Colonic mucosa (tissue), 4 donors: Measurements from ENCODE around the gene TRIO. TPM values are rescaled to one million over a fixed set of nuclear protein-coding genes. Genes with fewer than 3 reads are reported as not detected.
A peak's percentile ranks its signal among the peaks of the same experiment; 100 is the strongest.

Experiments
- DNase-seq: peaks from one replicate; pipeline ENCODE4 v3.0.0-alpha.2; 2020
- H3K27ac ChIP-seq: fragments of 200-600 bp; one replicate; pipeline ENCODE4 v1.8.0; 2021
- H3K27me3 ChIP-seq: fragments of 200-600 bp; one replicate; pipeline ENCODE4 v1.8.0; 2021
- H3K36me3 ChIP-seq: fragments of 200-600 bp; one replicate; pipeline ENCODE4 v1.8.0; 2021
- H3K4me1 ChIP-seq: fragments of 200-600 bp; one replicate; pipeline ENCODE4 v1.8.0; 2021; ENCODE audit warnings: mild to moderate bottlenecking
- H3K4me3 ChIP-seq: fragments of 200-600 bp; one replicate; pipeline ENCODE4 v1.8.0; 2021
- H3K9ac ChIP-seq, 2 donors: one replicate each; pipeline ENCODE4 v1.7.0; 2013; ENCODE audit warnings: control low read depth in 2 of 2, low read depth in 2 of 2, low read length in 2 of 2
- H3K9me3 ChIP-seq: fragments of 200-600 bp; one replicate; pipeline ENCODE4 v1.8.0; 2021
- intact Hi-C: fragments of 100-400 bp; cut with DNase I; formaldehyde crosslinking; loops from one replicate; pipeline ENCODE4 v1.14.1; 2022
- total RNA-seq, 2 donors: library from RNA; stranded (reverse); fragmentation: NEBNext Ultra II Directional in 1 of 2; extraction: Animal tissue kit (Norgen Biotek cat#: 25700) in 1 of 2; gene quantifications; one replicate each; pipeline ENCODE4 v1.2.1, GENCODE V29; 2021
- TF ChIP-seq, protein P1 (sequence below): fragments of 200-600 bp; IDR thresholded peaks from one replicate; pipeline ENCODE4 v1.8.0; 2022; ENCODE audit warnings: antibody characterized with exemption, mild to moderate bottlenecking
- donor health status: healthy.
- donor health status: DM: no; HTN: no; CAD: no.
- donor health status: DM: no; HTN: no; CAD: no.

TRIO gene
- total RNA-seq, 2 donors from 2014 or later = 134 to 138 TPM

DNA sequence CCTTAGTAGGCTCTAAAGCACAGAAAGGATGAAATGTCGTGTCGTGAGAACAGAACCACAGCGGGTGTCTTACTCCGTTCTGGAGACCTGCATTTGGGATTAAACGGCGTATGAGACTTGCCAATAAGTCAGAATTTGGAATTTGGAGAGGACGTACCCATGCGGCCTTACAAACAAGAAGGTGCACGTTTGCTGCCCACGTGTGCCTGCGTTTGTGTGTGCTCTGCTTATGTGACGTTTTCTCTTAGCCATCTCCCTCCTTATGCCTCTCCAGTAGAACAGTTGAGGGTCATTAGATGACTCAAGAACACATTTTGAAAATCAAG is 266.9 kb downstream of the TRIO start:
- H3K36me3 ChIP-seq = no peaks in the 10 kb centered on the region
- TF ChIP-seq, protein P1, sequence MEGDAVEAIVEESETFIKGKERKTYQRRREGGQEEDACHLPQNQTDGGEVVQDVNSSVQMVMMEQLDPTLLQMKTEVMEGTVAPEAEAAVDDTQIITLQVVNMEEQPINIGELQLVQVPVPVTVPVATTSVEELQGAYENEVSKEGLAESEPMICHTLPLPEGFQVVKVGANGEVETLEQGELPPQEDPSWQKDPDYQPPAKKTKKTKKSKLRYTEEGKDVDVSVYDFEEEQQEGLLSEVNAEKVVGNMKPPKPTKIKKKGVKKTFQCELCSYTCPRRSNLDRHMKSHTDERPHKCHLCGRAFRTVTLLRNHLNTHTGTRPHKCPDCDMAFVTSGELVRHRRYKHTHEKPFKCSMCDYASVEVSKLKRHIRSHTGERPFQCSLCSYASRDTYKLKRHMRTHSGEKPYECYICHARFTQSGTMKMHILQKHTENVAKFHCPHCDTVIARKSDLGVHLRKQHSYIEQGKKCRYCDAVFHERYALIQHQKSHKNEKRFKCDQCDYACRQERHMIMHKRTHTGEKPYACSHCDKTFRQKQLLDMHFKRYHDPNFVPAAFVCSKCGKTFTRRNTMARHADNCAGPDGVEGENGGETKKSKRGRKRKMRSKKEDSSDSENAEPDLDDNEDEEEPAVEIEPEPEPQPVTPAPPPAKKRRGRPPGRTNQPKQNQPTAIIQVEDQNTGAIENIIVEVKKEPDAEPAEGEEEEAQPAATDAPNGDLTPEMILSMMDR = no peak
- H3K27ac ChIP-seq = no peak overlapping the region
- H3K4me1 ChIP-seq = no peaks in the 10 kb centered on the region
- no peaks in the 10 kb centered on the region for H3K27me3 ChIP-seq
- no peak overlapping the region for H3K4me3 ChIP-seq
- no peak overlapping the region for H3K9ac ChIP-seq
- intact Hi-C loops = no loop called here
- DNase-seq = no peak
- H3K9me3 ChIP-seq = no peaks in the 10 kb centered on the region

DNA sequence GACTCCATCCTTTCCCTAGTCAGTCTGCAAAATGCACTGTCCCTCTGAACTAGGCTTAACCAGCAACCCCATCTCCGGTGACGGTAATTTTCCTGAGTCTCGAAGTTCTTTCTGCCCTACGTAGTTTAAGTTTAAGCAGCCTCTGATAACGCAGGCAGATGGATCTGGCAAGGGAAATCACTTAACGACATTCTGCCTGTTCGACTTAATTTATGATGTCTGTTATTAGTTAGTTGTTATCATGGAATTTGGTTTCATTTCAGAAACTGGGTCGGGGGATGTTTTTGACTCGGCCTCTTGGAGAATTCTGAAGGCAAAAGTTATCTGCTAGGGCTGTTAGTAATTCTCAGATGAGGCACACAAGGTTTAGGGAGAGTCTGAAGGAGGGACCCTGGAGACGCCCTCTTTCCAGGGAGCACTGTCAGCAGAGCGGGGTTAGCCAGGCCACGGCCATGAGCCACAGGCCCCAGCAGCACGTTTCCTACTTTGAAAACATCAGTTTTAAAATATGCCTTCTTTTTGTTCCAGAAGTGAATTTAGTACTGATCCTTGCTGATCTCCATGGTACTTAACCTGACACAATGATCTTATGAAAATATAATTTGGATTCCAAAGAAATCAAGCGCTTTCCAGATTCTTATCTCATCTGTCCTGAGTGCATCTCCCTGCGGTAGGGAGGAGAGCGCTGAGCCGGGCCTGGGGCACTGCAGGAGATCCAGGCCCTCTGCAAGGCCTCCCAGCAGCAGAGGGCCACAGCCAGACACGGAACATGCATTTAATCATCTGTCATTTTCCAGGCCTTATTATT is 267.5 kb downstream of the TRIO start:
- no peaks in the 10 kb centered on the region for H3K4me1 ChIP-seq
- H3K27me3 ChIP-seq = no peaks in the 10 kb centered on the region
- TF ChIP-seq, protein P1 = no peak
- H3K9me3 ChIP-seq = no peaks in the 10 kb centered on the region
- H3K9ac ChIP-seq = no peak overlapping the region
- no peak for DNase-seq
- intact Hi-C loops = no loop called here
- H3K36me3 ChIP-seq = no peaks in the 10 kb centered on the region
- H3K4me3 ChIP-seq = no peak overlapping the region
- no peak overlapping the region for H3K27ac ChIP-seq

DNA sequence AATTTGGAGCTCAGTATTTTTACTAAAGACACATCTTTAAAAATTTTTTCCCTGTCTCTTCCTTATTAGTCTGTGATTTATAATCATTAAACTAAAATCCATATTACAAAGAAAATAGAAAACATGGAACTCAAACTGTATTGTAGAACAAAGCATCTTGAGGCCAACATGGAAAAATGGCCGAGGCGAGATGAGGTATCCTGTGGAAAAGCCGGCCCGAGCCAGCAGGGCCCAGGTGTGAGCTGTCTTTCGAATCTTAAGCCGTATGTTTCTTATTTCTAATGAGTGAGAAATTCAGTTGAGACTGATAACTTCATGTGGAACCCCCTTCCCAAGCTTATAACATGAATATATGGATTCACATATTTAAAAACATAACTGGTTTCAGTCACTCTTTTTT is 268.1 kb downstream of the TRIO start:
- Histone ChIP-seq H3K27ac (no peak overlapping the region), H3K27me3 (no peaks in the 10 kb centered on the region), H3K9me3 (no peaks in the 10 kb centered on the region), H3K4me1 (no peaks in the 10 kb centered on the region), H3K9ac (no peak overlapping the region), H3K36me3 (no peaks in the 10 kb centered on the region), H3K4me3 (no peak overlapping the region)
- intact Hi-C loops = no loop called here
- TF ChIP-seq, protein P1 = no peak
- DNase-seq = no peak

DNA sequence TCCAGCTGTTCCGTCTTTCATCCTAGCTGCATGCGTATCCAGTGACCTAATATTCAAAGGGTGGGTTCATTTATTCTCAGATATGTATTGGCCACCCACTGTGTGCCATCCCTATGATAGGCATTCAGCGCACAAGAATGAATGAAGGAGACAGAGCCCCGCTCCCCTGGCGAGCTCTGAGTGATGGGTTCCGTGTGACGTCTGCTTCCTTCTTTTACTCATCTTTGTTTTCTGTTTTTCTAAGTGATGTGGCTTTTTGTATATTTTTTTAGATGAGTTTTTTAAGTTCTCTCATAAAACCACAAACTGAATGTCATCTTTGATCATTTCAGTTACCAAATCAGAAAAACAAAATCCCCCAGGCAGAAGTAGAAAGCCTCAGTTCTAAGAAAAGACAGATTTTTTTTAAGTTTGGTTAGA is 270.2 kb downstream of the TRIO start:
- DNase-seq = no peak
- TF ChIP-seq, protein P1 = no peak
- intact Hi-C loops = no loop called here
- H3K27ac ChIP-seq = no peak overlapping the region
- H3K9ac ChIP-seq = no peak overlapping the region
- H3K9me3 ChIP-seq = no peaks in the 10 kb centered on the region
- no peaks in the 10 kb centered on the region for H3K27me3 ChIP-seq
- H3K36me3 ChIP-seq = peaks cover 3% of the 10 kb centered on the region
- no peaks in the 10 kb centered on the region for H3K4me1 ChIP-seq
- H3K4me3 ChIP-seq = no peak overlapping the region

DNA sequence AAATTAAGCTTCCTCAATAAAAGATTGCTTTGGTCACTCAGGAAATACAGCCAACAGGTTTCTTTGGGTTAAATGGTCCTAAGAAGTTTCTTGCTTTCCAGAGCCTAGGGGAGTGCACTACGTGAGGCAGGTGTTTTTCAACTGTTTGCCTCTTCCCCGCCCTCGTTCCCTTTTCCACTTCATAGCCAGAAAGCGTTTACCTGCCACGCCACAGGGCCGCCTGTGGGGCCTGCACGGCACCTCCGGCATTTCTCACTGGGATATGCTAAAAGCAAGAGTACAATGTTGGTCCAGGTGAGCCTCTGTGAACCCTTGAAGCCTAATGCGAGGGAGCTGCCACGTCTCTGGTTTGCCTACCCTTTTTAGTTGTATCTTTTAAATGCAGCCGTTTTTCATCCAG is 270.9 kb downstream of the TRIO start:
- Histone ChIP-seq H3K9me3 (no peaks in the 10 kb centered on the region), H3K4me1 (no peaks in the 10 kb centered on the region), H3K27ac (peak overlapping the region; percentile 44), H3K4me3 (no peak overlapping the region), H3K27me3 (no peaks in the 10 kb centered on the region), H3K36me3 (peaks cover 3% of the 10 kb centered on the region), H3K9ac (peak overlapping the region in 1 of 2 donors; percentile 9)
- TF ChIP-seq, protein P1 = no peak
- DNase-seq = no peak
- intact Hi-C loops = no loop called here
